ENCODE results near the gene PAFAH2.
"Not testable (repeated sequence)": the region's sequence is repeated elsewhere in the genome, so short reads cannot be mapped to it uniquely, and the experiment has no call there.

The PAFAH2 gene

DNA sequence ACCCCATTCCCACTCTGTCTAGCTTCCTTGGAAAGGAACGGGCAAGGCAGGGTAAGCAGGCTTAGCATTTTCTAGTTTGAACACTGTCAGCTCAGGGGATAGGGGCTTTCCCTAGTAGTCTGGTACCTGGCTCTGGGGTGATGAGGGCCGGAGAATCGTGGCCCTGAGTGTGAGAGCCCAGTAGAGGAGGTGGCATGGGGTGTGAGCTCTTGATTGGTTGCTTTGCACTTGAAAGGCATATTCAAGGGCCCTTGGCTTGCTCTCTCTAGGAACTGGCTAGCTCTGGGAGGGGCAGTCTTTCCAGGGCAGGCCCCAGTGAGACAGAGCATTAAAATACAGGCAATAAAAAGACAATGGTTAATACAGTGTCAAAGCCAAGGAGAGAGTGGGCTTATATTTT, 13.0 kb upstream of the PAFAH2 start:
- no peak for DNase-seq

DNA sequence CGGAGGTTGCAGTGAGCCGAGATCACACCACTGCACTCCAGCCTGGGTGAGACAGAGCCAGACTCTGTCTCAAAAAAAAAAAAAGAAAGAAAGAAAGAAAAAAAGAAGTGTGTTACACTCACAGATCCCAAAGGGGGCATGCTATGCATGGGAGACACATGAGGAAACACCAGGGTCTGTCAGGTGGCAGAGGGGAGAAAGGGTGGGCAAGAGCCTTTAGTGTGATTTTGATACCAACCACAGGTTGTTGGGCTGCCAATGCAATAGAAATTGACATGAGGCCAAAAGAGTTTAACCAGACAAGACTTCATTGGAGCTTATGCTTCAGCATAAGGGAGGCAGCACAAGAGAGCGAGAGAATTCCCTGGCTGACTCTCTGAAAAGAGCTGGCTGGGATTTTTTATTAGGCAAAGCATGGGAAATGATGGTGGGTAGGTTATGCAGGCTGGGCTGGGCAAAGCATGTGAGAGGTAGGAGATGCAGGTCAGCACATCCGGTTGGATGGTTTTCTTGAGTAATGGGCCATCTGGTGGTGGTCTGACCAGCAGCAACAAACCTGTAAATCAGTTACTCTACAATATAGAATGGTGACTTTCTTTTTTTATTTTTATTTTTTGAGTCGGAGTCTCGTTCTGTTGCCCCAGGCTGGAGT, 12.1 kb upstream of the PAFAH2 start:
- no peak for DNase-seq

- no peak for DNase-seq
These were observed 8.8 kb upstream of the PAFAH2 start for GRCh38 chr1:26006710-26007109.

DNA sequence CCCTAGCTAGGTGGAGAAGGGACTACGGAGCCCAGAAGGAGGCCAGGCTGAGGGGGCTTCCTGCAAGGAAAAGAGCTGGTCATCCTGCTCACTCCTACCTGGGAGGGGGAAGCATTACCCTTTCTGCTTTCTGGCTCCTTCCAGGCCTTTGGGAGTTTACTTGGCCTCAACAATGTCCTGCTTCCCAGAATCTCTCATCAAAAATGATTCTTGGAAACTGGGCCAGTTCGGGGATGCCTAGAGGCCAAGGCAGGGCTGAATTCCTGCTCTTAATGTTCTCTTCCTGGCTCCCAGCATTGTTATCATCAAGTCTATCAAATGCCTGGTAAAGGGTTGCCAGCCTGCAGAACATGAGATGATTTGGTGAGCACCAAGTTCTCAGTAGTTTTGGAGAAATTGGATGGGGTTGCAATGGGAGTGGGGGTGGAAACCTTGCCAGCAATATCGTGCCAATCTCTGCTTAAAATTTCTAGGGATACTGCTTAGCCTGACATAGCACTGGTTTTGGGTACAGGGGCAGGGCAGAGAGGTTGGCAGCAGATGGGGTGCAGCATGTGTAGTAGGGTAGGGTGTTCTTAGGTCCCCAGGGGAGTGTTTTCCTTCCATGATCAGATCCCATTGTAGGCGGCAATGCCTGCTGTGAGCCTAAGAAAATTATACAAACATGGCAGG, 7.7 kb upstream of the PAFAH2 start:
- DNase-seq: no peak

DNA sequence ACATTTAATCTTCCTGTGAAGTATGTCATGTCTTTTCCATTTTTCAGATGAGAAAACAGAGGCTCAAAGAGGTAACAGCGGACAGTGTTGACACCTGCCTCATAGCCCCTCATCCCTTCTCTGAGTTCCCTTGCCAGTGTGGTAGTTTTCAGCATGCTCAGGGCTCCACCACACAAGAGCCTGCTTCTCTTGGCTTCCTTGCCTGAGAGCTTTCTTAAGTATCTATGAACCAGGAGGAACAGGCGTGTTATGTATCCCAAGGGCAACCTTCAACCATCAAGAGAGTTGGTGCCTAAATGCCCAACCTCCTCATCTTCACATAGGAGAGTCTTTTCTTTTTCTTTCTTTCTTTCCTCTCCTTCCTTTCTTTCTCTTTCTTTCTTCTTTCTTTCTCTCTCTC, 5.9 kb upstream of the PAFAH2 start:
- no peak for DNase-seq

GRCh38 chr1:26003262-26003661, 5.4 kb upstream of the PAFAH2 start:
- no peak for DNase-seq

GRCh38 chr1:25999041-25999800, 1.4 kb upstream of the PAFAH2 start:
- no peak for DNase-seq

DNA sequence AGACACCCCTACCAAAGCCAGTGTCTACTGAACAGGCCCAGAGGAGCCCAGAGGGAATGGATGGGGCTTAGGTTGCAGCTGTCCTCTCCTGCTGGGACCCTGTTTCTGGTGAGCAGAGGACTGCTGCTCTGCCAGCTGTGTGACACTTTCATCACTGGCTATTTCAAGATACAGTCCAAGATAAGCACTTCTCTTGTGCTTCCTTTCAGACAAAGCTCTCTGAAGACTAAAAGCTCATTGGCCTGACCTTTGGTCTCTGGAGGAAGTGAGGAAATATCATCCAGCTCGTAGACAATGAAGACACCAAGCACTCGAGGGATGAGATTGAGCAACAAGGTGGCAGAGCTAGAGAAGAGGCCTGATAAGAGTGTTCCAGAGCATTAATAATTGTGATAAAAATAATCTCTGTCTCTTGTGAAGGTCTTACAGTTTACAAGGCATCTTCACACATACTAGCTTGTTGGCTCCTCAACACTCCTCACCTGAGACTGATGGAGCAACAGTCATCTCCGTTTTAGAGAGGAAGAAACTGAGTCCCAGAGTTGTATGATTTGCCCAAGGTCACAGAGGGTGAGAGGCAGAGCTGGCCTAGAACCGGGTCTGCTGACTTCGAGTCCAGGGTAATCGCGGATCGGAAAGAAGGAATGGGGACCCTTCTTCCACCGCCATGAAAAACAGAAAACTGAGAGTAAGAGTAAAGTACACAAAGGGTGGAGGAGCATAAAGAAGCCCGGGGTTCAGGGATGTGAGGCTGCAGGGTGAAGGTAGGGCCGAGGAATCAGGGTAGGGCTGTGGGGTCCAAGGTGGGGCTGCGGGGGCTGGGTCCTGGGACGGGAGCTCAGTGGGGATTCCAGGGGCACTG, 666 bp downstream of the PAFAH2 start:
- DNase-seq: peak in 1 of 2 donors; percentile 41

GRCh38 chr1:25994402-25995150, 3.3 kb downstream of the PAFAH2 start:
- no peak for DNase-seq

- DNase-seq: no peak
These were observed 4.5 kb downstream of the PAFAH2 start for GRCh38 chr1:25993197-25993951.

- no peak for DNase-seq
These were observed 5.1 kb downstream of the PAFAH2 start for GRCh38 chr1:25992689-25993171.

DNA sequence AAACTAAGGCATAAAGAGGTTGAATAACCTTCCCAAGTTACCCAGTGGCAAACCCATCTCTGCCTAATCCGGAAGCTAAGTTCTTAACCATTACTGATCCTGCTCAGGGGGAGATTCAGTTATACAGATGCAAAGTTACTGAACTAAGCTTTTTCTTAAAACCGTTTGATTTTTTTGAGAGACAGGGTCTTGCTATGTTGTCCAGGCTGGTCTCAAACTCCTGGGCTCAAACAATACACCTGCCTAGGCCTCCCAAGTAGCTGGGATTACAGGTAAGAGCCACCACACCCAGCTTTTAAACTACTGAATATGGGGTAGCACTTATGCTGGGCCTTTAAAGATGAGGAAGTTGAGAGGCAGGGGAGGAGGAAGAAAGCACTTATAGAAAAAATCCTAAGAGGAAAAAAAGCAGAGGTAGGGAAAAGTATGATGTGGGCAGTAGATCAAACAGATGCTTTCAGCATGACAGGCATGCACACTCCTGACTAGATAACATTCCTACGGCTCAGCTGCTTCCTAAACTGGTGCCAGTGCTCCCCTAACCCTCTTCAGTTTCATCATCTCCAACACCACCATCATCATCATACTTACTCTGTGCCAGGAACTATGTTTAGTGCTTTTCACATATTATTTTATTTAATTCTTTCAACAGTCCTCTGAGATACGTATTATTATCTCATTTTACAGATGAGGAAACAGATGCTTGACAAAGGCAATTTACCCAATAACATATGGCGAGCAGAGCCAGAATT, 5.8 kb downstream of the PAFAH2 start:
- DNase-seq: no peak

- peak in 1 of 2 donors; percentile 88 for DNase-seq
These were observed 7.0 kb downstream of the PAFAH2 start for GRCh38 chr1:25990702-25991395.

GRCh38 chr1:25990251-25990650, 7.6 kb downstream of the PAFAH2 start:
- no peak for DNase-seq

- DNase-seq: no peak
These were observed 8.2 kb downstream of the PAFAH2 start for GRCh38 chr1:25989440-25990234.

- no peak for DNase-seq
These were observed 9.9 kb downstream of the PAFAH2 start for GRCh38 chr1:25987951-25988350.

- DNase-seq: not testable (repeated sequence)
These were observed 11.1 kb downstream of the PAFAH2 start for GRCh38 chr1:25986773-25987172.

DNA sequence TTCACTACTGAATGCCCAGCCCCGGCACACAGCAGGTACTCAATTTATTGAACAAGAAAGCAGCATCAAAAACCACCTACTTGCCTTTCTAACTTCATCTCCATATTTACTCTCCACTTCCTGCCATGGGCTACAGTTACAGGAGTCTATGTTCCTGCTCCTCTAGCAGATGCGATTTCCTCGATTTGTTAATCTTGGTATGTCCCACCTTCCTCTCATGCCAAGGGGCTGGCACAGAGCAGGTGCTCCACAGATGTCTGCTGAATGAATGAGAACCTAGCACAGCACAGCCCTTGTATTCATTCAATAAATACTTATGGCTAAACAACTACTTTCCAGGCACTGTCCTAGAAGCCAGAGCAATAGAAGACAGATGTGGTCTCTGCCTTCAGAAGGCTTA, 12.2 kb downstream of the PAFAH2 start:
- DNase-seq: no peak

DNA sequence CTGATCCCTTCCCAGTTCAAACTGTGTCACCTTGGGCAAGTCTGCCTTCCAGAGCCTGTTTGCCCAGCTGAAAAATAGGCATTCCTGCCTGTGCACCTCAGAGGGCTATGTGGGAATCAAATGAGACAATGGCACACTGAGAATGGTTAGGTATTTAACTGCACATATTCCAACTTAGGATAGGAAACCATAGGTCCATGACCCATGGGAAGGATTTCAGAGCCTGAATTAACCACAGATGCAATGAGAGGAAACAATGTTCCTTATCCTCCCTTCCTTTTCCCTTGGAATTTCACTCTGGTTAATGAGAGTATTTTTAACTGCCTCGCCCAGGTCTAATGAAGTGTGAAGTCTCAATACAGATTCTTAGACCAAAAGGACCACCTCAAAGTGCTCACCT, 12.7 kb downstream of the PAFAH2 start:
- DNase-seq: no peak

Data from bone marrow (tissue), 2 donors.